HepG2 (cell line): ENCODE data around the gene KCNE2. TPM values are rescaled to one million over a fixed set of nuclear protein-coding genes. Genes with fewer than 3 reads are reported as not detected.

Experiments
- ATF5 ChIP-seq: sonication (generic); formaldehyde crosslinking; IDR thresholded peaks from 2 replicates; pipeline ENCODE4 v1.4.0; 2020; ENCODE audit warnings: mild to moderate bottlenecking, low read depth, missing genetic modification reagents
- CBFB ChIP-seq: sonication (generic); formaldehyde crosslinking; IDR thresholded peaks from 2 replicates; pipeline ENCODE4 v1.4.0; 2020; ENCODE audit warnings: missing genetic modification reagents
- GATA4 ChIP-seq: sonication (generic); IDR thresholded peaks from 2 replicates; pipeline ENCODE4 v1.6.1; 2016; ENCODE audit warnings: antibody characterized with exemption, low read depth, borderline replicate concordance
- HMG20A ChIP-seq: IDR thresholded peaks from 2 replicates; pipeline ENCODE4 v1.6.1; 2016; ENCODE audit warnings: borderline replicate concordance
- JUN ChIP-seq: sonication (generic); formaldehyde crosslinking; IDR thresholded peaks from 2 replicates; pipeline ENCODE4 v1.4.0; 2020; ENCODE audit warnings: mild to moderate bottlenecking, missing genetic modification reagents
- KDM5B ChIP-seq: sonication (generic); formaldehyde crosslinking; IDR thresholded peaks from 2 replicates; pipeline ENCODE4 v1.4.0; 2020; ENCODE audit warnings: missing genetic modification reagents, mild to moderate bottlenecking, borderline replicate concordance
- MIER2 ChIP-seq: IDR thresholded peaks from 2 replicates; pipeline ENCODE4 v1.6.1; 2016; ENCODE audit warnings: missing biosample characterization, missing genetic modification reagents
- NFKB2 ChIP-seq: sonication (generic); formaldehyde crosslinking; IDR thresholded peaks from 2 replicates; pipeline ENCODE4 v1.4.0; 2020; ENCODE audit warnings: missing genetic modification reagents, borderline replicate concordance
- PHF21A ChIP-seq: sonication (generic); formaldehyde crosslinking; IDR thresholded peaks from 2 replicates; pipeline ENCODE4 v1.5.0; 2020; ENCODE audit warnings: mild to moderate bottlenecking, missing genetic modification reagents
- PPARG ChIP-seq: conservative IDR thresholded peaks from 2 replicates; pipeline ENCODE4 v1.6.1; 2016; ENCODE audit warnings: missing biosample characterization, missing genetic modification reagents
- RARG ChIP-seq: sonication (generic); formaldehyde crosslinking; IDR thresholded peaks from 2 replicates; pipeline ENCODE4 v1.4.0; 2020; ENCODE audit warnings: low read depth, mild to moderate bottlenecking, missing genetic modification reagents
- REPIN1 ChIP-seq: sonication (generic); formaldehyde crosslinking; IDR thresholded peaks from 2 replicates; pipeline ENCODE4 v1.8.0; 2022; ENCODE audit warnings: missing genetic modification reagents, low read depth, mild to moderate bottlenecking, borderline replicate concordance
- SRF ChIP-seq: IDR thresholded peaks from 2 replicates; pipeline ENCODE4 v1.6.1; 2011; ENCODE audit warnings: mild to moderate bottlenecking, low read depth, low read length, moderate library complexity
- STAG1 ChIP-seq: sonication (generic); formaldehyde crosslinking; IDR thresholded peaks from 2 replicates; pipeline ENCODE4 v1.4.0; 2020; ENCODE audit warnings: missing genetic modification reagents
- THYN1 ChIP-seq: sonication (generic); formaldehyde crosslinking; IDR thresholded peaks from 2 replicates; pipeline ENCODE4 v1.8.1; 2023; ENCODE audit warnings: low read depth, mild to moderate bottlenecking, moderate library complexity, missing genetic modification reagents, borderline replicate concordance
- U2AF2 ChIP-seq: fragments of 200-400 bp; formaldehyde crosslinking; IDR thresholded peaks from 2 replicates; pipeline ENCODE4 v1.6.1; 2017; ENCODE audit warnings: low read depth, mild to moderate bottlenecking, low read length
- ZBTB37 ChIP-seq: sonication (generic); formaldehyde crosslinking; IDR thresholded peaks from 2 replicates; pipeline ENCODE4 v1.4.0; 2020; ENCODE audit warnings: mild to moderate bottlenecking, missing genetic modification reagents
- ZFP36 ChIP-seq: fragments of 150-350 bp; IDR thresholded peaks from 2 replicates; pipeline ENCODE4 v1.6.1; 2018; ENCODE audit warnings: borderline replicate concordance, low read length, low read depth; ENCODE audit not compliant: partially characterized antibody
- ZFP41 ChIP-seq: sonication (generic); formaldehyde crosslinking; IDR thresholded peaks from 2 replicates; pipeline ENCODE4 v1.4.0; 2020; ENCODE audit warnings: mild to moderate bottlenecking, missing genetic modification reagents, borderline replicate concordance
- ZNF138 ChIP-seq: sonication (generic); formaldehyde crosslinking; IDR thresholded peaks from 2 replicates; pipeline ENCODE4 v1.5.0; 2020; ENCODE audit warnings: mild to moderate bottlenecking, low read depth, missing genetic modification reagents
- ZNF17 ChIP-seq: sonication (generic); formaldehyde crosslinking; IDR thresholded peaks from 2 replicates; pipeline ENCODE4 v1.5.0; 2020; ENCODE audit warnings: mild to moderate bottlenecking, missing genetic modification reagents
- ZNF263 ChIP-seq: sonication (generic); formaldehyde crosslinking; IDR thresholded peaks from 2 replicates; pipeline ENCODE4 v1.4.0; 2020; ENCODE audit warnings: missing genetic modification reagents
- ZNF282 ChIP-seq: fragments of 450-650 bp; IDR thresholded peaks from 2 replicates; pipeline ENCODE4 v1.6.1; 2018; ENCODE audit not compliant: partially characterized antibody
- ZNF33B ChIP-seq: sonication (generic); formaldehyde crosslinking; IDR thresholded peaks from 2 replicates; pipeline ENCODE4 v1.5.1; 2020; ENCODE audit warnings: mild to moderate bottlenecking, missing genetic modification reagents
- ZNF34 ChIP-seq: sonication (generic); formaldehyde crosslinking; IDR thresholded peaks from 2 replicates; pipeline ENCODE4 v1.4.0; 2020; ENCODE audit warnings: mild to moderate bottlenecking, missing genetic modification reagents, borderline replicate concordance
- ZNF562 ChIP-seq: sonication (generic); formaldehyde crosslinking; IDR thresholded peaks from 2 replicates; pipeline ENCODE4 v1.8.0; 2022; ENCODE audit warnings: missing genetic modification reagents, borderline replicate concordance
- ZNF615 ChIP-seq: sonication (generic); formaldehyde crosslinking; IDR thresholded peaks from 2 replicates; pipeline ENCODE4 v1.5.0; 2020; ENCODE audit warnings: mild to moderate bottlenecking, missing genetic modification reagents, borderline replicate concordance
- ZNF790 ChIP-seq: sonication (generic); formaldehyde crosslinking; IDR thresholded peaks from 2 replicates; pipeline ENCODE4 v1.8.0; 2022; ENCODE audit warnings: missing genetic modification reagents, mild to moderate bottlenecking, borderline replicate concordance
- polyA plus RNA-seq, 8 experiments: library from polyadenylated mRNA; depleted of rRNA in 3 of 8; stranded (reverse) in 7 of 8; unstranded in 1 of 8; fragments of >200 nt; fragmentation: Illumina TruSeq in 4 of 8; extraction: Trizol in 4 of 8; gene quantifications; 2 replicates each; pipeline versions ENCODE4 v1.2.1 to v1.2.3, GENCODE V29; 2011 to 2016; ENCODE audit warnings: low read depth in 4 of 8, missing spikeins in 1 of 8, mixed read lengths in 1 of 8; ENCODE audit not compliant: insufficient read depth in 1 of 8
- total RNA-seq, 5 experiments: library from RNA; depleted of rRNA; stranded (reverse); fragments of >200 nt; fragmentation: Illumina TruSeq; extraction: Trizol; gene quantifications; 2 replicates each; pipeline ENCODE4 v1.2.3, GENCODE V29; 2016; ENCODE audit warnings: low read depth in 1 of 5
- TF ChIP-seq, protein P1 (sequence below): conservative IDR thresholded peaks from 2 replicates; pipeline ENCODE4 v1.6.1; 2018; ENCODE audit warnings: missing genetic modification reagents
- TF ChIP-seq, protein P2 (sequence below): sonication (generic); formaldehyde crosslinking; IDR thresholded peaks from 2 replicates; pipeline ENCODE4 v1.8.1; 2023; ENCODE audit warnings: mild to moderate bottlenecking, missing genetic modification reagents

The KCNE2 gene
- total and polyA plus RNA-seq, 2 of the 13 experiments (the other 11 are each of a cell fraction or from before 2014, with no cell fraction given) = not detected

- no peak for TF ChIP-seq GATA4
- TF ChIP-seq ATF5 (CRISPR knock-in tag) = no peak
- no peak for TF ChIP-seq ZNF138 (CRISPR knock-in tag)
- no peak for TF ChIP-seq ZFP41
- no peak for TF ChIP-seq HMG20A (CRISPR knock-in tag)
- TF ChIP-seq THYN1 (CRISPR knock-in tag) = no peak
- no peak for TF ChIP-seq ZBTB37
- TF ChIP-seq ZNF562 (CRISPR knock-in tag) = no peak
- TF ChIP-seq PPARG = peak; percentile 58; the same call in 1 of the 2 replicates
- TF ChIP-seq ZNF17 = no peak
- no peak for TF ChIP-seq NFKB2
- no peak for TF ChIP-seq REPIN1 (CRISPR knock-in tag)
- TF ChIP-seq ZNF615 (CRISPR knock-in tag) = no peak
- peak; percentile 99 for TF ChIP-seq ZNF263 (CRISPR knock-in tag)
- TF ChIP-seq SRF = no peak
- TF ChIP-seq, protein P1, sequence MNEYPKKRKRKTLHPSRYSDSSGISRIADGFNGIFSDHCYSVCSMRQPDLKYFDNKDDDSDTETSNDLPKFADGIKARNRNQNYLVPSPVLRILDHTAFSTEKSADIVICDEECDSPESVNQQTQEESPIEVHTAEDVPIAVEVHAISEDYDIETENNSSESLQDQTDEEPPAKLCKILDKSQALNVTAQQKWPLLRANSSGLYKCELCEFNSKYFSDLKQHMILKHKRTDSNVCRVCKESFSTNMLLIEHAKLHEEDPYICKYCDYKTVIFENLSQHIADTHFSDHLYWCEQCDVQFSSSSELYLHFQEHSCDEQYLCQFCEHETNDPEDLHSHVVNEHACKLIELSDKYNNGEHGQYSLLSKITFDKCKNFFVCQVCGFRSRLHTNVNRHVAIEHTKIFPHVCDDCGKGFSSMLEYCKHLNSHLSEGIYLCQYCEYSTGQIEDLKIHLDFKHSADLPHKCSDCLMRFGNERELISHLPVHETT = no peak
- TF ChIP-seq, protein P2, sequence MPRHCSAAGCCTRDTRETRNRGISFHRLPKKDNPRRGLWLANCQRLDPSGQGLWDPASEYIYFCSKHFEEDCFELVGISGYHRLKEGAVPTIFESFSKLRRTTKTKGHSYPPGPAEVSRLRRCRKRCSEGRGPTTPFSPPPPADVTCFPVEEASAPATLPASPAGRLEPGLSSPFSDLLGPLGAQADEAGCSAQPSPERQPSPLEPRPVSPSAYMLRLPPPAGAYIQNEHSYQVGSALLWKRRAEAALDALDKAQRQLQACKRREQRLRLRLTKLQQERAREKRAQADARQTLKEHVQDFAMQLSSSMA (CRISPR knock-in tag) = no peak
- TF ChIP-seq U2AF2 = no peak
- no peak for TF ChIP-seq PHF21A
- TF ChIP-seq RARG = no peak
- TF ChIP-seq ZFP36 = peak; percentile 15
- TF ChIP-seq MIER2 (CRISPR knock-in tag) = no peak
- no peak for TF ChIP-seq CBFB (CRISPR knock-in tag)
- no peak for TF ChIP-seq JUN (CRISPR knock-in tag)
- TF ChIP-seq ZNF33B (CRISPR knock-in tag) = no peak
- TF ChIP-seq ZNF34 = no peak
- no peak for TF ChIP-seq ZNF790 (CRISPR knock-in tag)
- peak; percentile 95 for TF ChIP-seq STAG1
- TF ChIP-seq ZNF282 = no peak
- TF ChIP-seq KDM5B (CRISPR knock-in tag) = peak; percentile 28; the same call in 1 of the 2 replicates
Observed at GRCh38 chr21:34351786-34352241, 12.0 kb upstream of the KCNE2 start (continued).
